Skin of body (tissue), 2 donors: ENCODE results near the gene YY1. TPM values are rescaled to one million over a fixed set of nuclear protein-coding genes. Genes with fewer than 3 reads are reported as not detected.
A peak's percentile ranks its signal among the peaks of the same experiment; 100 is the strongest.
"Not testable (repeated sequence)": the region's sequence is repeated elsewhere in the genome, so short reads cannot be mapped to it uniquely, and the experiment has no call there.

Experiments used
- DNase-seq: peaks from one replicate; lab custom pipeline; 2025; lab: John Stamatoyannopoulos, UW
- total RNA-seq: library from RNA; depleted of rRNA; stranded (reverse); fragments of >200 nt; gene quantifications from one replicate; pipeline ENCODE4 v1.2.3, GENCODE V29; 2014

The YY1 gene
- total RNA-seq, 1 donor from 2014 or later = 38.8 TPM

GRCh38 chr14:100295376-100296105, 56.6 kb downstream of the YY1 start:
- DNase-seq = no peak

DNA sequence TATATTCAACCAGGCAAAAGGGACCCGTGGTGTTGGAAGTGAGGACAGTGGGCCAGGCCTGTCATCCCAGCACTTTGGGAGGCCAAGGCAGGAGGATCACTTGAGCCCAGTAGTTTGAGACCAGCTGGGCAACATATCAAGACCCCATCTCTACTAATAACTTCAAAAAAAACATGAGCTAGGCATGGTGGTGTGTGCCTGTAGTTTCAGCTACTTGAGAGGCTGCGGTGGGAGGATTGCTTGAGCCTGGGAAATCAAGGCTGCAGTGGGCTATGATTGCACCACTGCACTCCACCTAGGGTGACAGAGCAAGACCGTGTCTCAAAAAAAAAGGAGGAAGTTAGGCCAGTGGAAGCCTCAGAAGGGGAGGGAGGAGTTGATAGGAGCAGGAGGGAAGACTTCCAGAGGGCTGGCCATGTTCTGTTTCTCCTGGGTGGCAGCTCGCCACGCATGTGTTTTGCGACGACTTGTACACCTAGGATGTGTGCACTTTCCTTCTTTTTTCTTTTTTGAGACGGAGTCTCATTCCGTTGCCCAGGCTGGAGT, 57.2 kb downstream of the YY1 start:
- no peak for DNase-seq

DNA sequence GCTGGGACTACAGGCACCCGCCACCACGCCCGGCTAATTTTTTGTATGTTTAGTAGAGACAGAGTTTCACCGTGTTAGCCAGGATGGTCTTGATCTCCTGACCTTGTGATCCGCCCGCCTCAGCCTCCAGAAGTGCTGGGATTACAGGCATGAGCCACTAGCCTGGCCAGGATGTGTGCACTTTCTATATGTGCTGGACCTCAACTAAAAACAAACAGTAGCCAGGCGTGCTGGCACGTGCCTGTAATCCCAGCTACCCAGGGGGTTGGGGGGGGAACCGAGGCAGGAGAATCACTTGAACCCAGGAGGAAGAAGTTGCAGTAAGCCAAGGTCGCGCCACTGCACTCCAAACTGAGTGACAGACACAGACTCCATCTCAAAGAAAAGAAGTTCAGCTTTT, 57.8 kb downstream of the YY1 start:
- not testable (repeated sequence) for DNase-seq

DNA sequence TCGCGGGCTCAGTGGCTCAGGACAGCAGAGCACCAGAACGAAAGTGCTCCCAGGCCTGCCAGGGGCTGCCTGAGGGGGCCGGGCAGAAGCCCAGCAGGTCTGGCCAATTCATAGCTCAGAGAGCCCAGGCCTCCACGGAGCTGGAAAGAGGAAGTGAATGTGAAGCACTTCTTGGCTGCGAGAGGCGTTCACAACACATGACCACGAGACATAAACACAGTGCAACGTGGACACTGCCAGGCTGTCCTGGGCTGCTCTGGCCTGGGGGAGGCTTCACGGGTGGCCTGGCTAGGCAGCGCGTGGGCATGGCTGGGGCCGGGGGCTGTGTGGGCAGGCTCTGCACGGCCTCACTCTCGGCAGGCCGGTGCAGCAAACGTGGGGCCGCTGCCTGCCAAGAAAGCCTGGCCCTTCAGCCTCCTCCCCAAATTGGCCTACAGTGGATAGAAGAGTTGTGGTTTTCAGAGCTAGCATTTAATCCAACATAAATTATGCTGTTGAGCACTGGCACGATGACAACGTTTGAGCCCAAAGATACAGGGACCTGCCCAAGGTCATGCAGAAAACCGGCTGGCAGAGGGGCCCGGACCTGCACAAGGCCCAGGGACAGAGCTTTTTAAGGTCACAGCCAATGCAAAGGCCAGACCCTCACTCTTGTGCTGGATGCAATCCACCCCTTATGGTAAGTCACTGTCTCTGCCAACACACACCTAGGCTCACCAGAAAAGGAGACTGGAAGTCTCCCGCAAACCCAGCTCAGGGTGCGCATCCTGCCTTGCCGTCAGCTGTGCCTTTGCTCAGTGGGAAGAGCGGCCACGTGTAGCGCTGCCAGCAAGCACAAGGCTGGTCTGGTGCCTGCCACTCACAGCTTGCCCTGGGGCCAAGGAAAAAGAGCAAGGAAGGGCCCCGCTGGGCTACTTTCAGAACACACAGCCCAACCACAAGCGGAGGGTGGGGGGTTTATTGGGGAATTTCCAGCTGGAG, 58.7 kb downstream of the YY1 start:
- DNase-seq = peak; percentile 30

GRCh38 chr14:100298551-100299237, 59.8 kb downstream of the YY1 start:
- no peak for DNase-seq

DNA sequence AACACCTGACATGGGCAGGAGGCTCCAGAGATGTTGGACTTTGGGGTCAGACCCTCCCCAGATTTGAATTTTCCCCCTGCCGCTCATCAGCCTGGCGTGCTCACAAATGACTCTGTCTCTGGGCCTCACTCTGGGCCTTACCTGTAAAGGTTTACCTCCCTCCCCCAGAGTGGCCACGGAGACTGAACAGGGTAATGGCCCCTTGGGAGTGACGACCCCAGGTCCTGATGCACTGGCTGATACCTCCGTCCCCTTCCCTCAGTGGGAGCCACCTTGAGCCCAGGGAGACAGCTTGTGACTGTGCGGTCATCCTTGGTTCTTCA, 60.3 kb downstream of the YY1 start:
- no peak for DNase-seq

DNA sequence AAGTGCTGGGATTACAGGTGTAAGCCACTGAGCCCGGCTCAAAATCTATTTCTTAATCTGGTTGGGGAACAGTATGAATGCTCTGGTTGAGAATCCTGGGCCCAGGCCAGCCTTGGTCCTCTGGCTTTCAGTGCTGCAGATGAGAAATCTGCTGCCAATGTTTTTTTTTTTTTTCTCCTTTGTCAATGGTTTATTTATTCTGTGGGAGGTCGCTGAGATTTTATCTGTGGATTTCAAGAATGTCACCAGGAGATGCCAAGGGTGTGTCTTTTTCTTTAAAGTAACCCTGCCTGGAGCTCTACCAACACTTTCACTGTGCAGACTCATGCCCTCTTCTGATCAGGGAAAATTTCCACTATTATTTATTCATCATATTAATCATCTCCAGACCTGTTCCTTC, 63.7 kb downstream of the YY1 start:
- DNase-seq = no peak

DNA sequence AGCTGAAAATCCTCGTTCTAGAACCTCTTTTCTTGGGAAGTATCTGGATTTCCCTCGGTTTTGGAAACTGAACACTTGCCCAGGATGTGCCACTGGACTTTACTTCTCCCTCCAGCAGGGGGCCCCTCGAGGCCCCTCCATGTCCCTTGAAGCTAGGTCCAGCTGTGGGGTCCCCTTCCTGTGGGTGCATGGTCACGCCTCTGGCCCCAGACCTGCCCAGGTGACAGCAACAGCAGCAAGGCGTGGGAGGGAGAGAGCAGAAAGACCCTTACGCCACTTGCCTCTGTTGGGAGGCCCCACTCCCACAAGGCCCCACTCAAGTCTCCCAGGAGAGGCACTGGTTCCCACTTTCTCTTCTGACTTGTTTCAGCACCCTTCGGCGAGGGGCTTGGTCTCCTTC, 64.2 kb downstream of the YY1 start:
- DNase-seq = no peak

DNA sequence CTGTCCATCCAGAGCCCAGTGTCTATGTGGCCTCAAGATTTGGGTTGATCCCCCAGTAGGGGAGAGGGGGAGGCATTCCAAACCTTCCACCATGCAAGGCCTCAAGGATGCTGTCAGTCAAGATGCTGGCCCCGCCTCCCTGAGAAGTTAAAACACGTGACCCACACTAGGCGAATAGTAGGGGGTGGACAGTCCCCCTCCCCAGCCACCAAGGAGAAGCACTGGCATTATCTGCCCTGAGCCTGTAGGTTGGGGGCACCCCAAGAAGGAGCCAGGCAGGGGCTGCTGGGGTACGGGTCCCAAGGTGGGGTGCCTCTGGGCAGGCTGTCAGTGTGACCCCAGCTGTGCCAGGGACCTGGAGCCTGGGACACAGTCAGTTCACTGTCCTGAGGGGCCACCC, 65.0 kb downstream of the YY1 start:
- DNase-seq = no peak

DNA sequence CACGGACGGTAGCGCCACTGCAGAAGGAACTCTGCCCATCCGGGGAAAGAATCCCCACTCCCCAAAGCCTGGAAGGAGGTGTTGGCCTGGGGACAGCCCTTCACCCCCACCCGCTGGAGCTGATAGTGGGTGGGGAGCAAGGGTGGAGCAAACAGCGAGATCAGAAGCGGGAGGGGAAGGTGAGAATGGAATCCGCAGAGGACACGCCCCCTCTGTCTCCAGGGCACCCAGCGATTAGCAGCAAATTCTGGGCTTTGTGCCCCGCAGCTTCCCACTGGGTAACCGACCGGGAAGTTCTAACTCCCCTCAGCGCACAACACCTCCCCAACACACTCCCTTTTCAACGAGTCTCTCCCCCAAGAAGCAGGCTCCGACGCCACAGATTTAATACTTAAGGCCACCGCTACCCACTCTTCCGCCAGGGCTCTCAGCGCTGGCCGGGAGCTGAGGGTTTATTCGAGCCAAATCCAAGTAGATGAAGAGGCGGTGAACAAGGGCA, 65.9 kb downstream of the YY1 start:
- no peak for DNase-seq

- no peak for DNase-seq
These were observed 66.6 kb downstream of the YY1 start for GRCh38 chr14:100305324-100306100.

GRCh38 chr14:100306101-100306997, 67.4 kb downstream of the YY1 start, which contains the start of gene SLC25A29:
Gene SLC25A29 (minus strand): TSS chr14:100306444. CDS start chr14:100306232, 212 bp downstream.
- peak; percentile 62 for DNase-seq

DNA sequence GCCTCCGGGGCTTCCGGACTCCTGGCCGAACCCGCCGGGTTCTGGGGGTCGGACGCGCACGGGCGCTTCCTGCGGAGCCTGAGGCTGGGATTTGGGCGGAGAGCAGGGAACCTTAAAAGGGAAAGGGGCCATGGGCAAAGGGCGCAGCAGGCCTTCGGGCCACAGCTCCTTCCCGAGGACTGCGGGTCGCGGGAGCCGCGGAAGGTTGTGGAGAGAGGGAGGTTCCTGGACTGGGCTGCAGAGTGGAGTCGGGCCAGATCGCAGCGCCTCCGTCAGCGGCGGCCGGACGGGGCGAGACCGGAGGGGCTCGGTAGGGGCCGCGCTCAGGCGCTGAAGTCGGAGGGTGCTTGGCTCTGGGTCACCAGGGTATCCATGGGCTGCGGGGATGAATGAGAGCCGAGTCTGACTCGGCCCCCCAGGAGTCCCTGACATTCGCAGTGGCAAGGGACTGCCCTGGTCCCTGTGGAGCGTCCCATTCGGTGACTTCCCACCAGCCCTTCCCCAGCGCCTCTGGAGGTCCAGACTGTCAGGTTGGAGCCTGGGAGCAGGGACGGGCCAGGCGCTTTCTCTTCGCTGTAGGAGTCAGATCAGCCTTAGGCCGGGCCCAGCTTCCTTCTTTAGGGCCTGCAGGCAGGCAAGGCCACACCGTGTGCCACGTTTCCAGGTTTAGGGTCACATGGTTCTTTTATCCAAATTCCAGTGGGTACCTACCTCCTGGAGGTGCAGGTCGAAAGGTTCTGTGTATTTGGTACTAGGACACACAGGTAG, 68.2 kb downstream of the YY1 start:
- DNase-seq = no peak

DNA sequence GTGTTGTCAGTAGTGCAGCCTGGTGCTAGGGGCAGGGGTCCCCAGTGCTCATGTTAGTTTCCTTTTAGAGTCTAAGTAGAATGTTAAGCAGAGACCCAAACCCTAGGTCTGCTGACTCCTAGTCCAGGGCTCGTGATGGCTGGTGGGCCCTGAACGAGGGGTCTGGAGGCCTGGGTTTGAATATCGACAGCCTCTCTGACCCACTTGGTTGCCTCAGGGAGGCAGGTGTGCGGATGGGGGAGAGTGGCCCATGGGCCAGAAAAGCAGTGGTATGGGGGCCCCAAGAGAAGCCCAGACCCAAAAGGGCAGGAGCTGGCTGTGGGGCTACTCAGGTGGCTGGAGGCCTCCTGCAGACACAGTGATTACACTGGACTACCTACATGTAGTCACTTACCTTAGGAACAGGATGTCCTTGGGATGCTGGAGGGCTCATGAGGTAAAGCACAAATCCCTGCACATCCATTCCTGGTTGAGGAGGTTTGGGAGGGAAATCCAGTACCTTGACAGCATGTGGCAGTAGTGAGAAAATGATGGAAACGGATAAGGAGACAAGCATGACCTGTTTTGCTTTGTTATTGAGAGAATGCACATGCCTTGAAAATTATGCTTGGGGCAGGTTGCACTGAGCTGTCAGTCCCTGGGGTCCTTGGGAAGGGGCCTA, 69.0 kb downstream of the YY1 start:
- no peak for DNase-seq

- DNase-seq = not testable (repeated sequence)
These were observed 69.5 kb downstream of the YY1 start for GRCh38 chr14:100308427-100308792.

DNA sequence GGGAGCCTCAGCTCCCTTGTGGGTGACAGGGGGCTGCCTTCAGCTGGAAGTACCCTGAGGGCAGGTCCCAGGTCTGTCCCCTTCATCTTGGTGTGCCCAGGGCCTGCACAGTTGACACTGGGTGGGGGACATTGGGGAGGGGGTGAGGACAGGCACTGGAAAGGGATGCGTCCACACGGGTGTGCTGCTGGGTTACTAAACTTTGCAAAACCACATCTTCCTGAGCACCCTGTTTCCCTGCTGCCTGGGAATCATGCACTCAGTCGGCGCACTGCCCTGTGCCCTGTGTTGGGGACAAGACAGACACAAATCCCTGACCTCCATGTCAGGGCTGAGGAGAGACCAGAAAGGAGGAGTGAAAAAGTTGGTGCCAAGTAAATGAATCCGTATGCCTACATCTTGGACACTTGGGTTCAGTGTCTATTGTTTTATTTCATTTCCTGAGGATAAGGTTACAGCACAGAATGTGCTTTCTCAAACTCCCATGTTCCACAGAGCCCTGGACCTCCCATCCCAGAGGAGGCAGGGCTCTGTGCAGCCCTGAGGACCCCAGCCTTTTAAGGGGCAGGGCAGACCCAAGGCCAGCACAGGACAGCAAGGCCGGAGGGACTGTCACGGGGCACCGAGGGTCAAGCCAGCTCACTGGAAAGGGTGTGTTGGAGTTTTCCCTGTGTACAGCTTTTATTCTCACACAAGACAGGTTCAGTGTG, 70.2 kb downstream of the YY1 start:
- no peak for DNase-seq

- DNase-seq = not testable (repeated sequence)
These were observed 73.3 kb downstream of the YY1 start for GRCh38 chr14:100312110-100312876.
